ENCODE results near the gene ARHGAP19. TPM values are rescaled to one million over a fixed set of nuclear protein-coding genes. Genes with fewer than 3 reads are reported as not detected.

Gene ARHGAP19
- total RNA-seq, 4 donors from 2014 or later: 3.5 to 5.4 (median 4.6) TPM

- no peak for DNase-seq (ENCODE audit: extremely low spot score)
- TF ChIP-seq POLR2AphosphoS5 (IDR thresholded peaks at IDR 0.05) (no peak), POLR2A (IDR thresholded peaks at IDR 0.05; ENCODE audit: low read depth) (no peak), EP300 (IDR thresholded peaks at IDR 0.05) (no peak), CTCF (IDR thresholded peaks at IDR 0.05) (no peak)
- intact Hi-C loops (cut with DNase I): no loop called here
- peaks cover 30 to 54% (median 52%) of the 10 kb centered on the region in 4 donors for H3K4me1 ChIP-seq
- H3K27me3 ChIP-seq: no peaks in the 10 kb centered on the region
- H3K27ac ChIP-seq (replicated peaks in 1 of 4): peak overlapping the region in 3 of 4 donors; percentile 30 to 58 (median 49)
- 35% methylated on average over 5 of the region's 5 CpGs for WGBS
- H3K36me3 ChIP-seq: no peaks in the 10 kb centered on the region
- H3K9me3 ChIP-seq: no peaks in the 10 kb centered on the region
- no peak overlapping the region for H3K4me3 ChIP-seq
Measured at GRCh38 chr10:97336446-97336845, 44.0 kb upstream of the ARHGAP19 start.

- H3K4me3 ChIP-seq: no peak overlapping the region
Measured at GRCh38 chr10:97336006-97336405, 43.6 kb upstream of the ARHGAP19 start.

GRCh38 chr10:97335188-97335619 is 42.8 kb upstream of the ARHGAP19 start:
- peak overlapping the region; percentile 83 to 97 (median 91) for H3K27ac ChIP-seq (replicated peaks in 1 of 4)
- intact Hi-C loops (cut with DNase I): loop anchor here (2.0 kb wide), 1 partner anchor 66 kb away; the partner anchor contains the start of gene RRP12
- H3K27me3 ChIP-seq: no peaks in the 10 kb centered on the region
- 3% methylated on average over 20 of the region's 25 CpGs for WGBS
- H3K9me3 ChIP-seq: no peaks in the 10 kb centered on the region
- H3K4me3 ChIP-seq: peak overlapping the region; percentile 77 to 91 (median 84)
- H3K4me1 ChIP-seq: peaks cover 37 to 66% (median 64%) of the 10 kb centered on the region in 4 donors
- TF ChIP-seq CTCF (IDR thresholded peaks at IDR 0.05) (no peak), POLR2AphosphoS5 (IDR thresholded peaks at IDR 0.05) (no peak), EP300 (IDR thresholded peaks at IDR 0.05) (no peak), POLR2A (IDR thresholded peaks at IDR 0.05; ENCODE audit: low read depth) (no peak)
- no peaks in the 10 kb centered on the region for H3K36me3 ChIP-seq
- no peak for DNase-seq (ENCODE audit: extremely low spot score)

More at GRCh38 chr10:97336006-97336405, 43.6 kb upstream of the ARHGAP19 start:
- H3K36me3 ChIP-seq: no peaks in the 10 kb centered on the region
- TF ChIP-seq POLR2A (IDR thresholded peaks at IDR 0.05; ENCODE audit: low read depth): no peak
- no peak for DNase-seq (ENCODE audit: extremely low spot score)
- H3K9me3 ChIP-seq: no peaks in the 10 kb centered on the region
- H3K27me3 ChIP-seq: no peaks in the 10 kb centered on the region
- 67% methylated on average over 5 of the region's 5 CpGs for WGBS
- peaks cover 35 to 58% (median 56%) of the 10 kb centered on the region in 4 donors for H3K4me1 ChIP-seq
- peak overlapping the region in 1 of 4 donors; percentile 49 for H3K27ac ChIP-seq (replicated peaks in 1 of 4)
- intact Hi-C loops (cut with DNase I): no loop called here

GRCh38 chr10:97334370-97335175 is 42.1 kb upstream of the ARHGAP19 start, which contains the start of gene FRAT2:
TSS of gene FRAT2 (minus strand) at chr10:97334729. CDS start at chr10:97334572, 157 bp downstream.
- Histone ChIP-seq H3K36me3 (peaks cover 0 to 4% (median 0%) of the 10 kb centered on the region in 4 donors), H3K9me3 (no peaks in the 10 kb centered on the region), H3K4me3 (peak within 1 kb of the TSS; percentile 77 to 91 (median 84)), H3K27me3 (no peaks in the 10 kb centered on the region), H3K27ac (replicated peaks in 1 of 4) (peak within 1 kb of the TSS; percentile 83 to 97 (median 91)), H3K4me1 (peaks cover 44 to 73% (median 71%) of the 10 kb centered on the region in 4 donors)
- DNase-seq (ENCODE audit: extremely low spot score): peak; percentile 97
- intact Hi-C loops (cut with DNase I): loop anchor here (2.0 to 5.0 kb wide), 2 partner anchors 42 to 66 kb away; partner anchors contain the start of genes ARHGAP19 and RRP12
- 0% methylated on average over 15 of the region's 103 CpGs for WGBS
- TF ChIP-seq CTCF (IDR thresholded peaks at IDR 0.05) (peak in 1 of 3 experiments; percentile 17), EP300 (IDR thresholded peaks at IDR 0.05) (no peak), POLR2AphosphoS5 (IDR thresholded peaks at IDR 0.05) (peak; percentile 82 to 91), POLR2A (IDR thresholded peaks at IDR 0.05; ENCODE audit: low read depth) (peak; percentile 74)

Data from esophagus muscularis mucosa (tissue), 4 donors.